Activated CD4-positive, alpha-beta T cell treated with anti-CD3 and anti-CD28 coated beads for 48 hours (primary cell): Measurements from ENCODE around the gene PTK6.
"Not testable (repeated sequence)": the region's sequence is repeated elsewhere in the genome, so short reads cannot be mapped to it uniquely, and the experiment has no call there.

ENCODE experiments used
- DNase-seq: peaks from one replicate; pipeline ENCODE4 v3.0.0-alpha.2; 2020

PTK6 gene

DNA sequence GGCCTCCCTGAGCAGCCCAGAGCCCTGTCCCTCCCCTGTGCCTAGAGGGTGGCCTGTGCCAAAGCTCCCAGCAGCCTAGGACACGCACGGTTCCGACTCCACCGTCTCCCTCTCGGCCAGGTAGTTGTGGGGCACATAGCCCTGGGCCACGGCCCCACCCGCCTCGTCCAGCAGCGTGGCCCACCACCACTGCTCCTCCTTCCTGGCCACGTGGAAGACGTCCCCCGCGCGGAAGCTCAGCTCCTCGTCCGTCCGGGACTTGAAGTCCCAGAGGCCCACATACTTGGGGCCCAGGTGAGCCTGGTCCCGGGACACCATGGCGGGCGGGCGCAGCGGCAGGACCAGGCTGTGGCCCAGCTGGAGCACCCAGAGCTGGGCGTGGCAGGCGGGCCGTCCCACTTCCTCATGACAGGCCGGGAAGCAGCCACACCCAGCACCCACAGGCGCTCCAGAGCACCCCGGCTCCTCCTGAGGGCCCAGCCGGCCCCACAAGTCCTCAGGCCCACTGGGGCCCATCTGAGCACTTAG, at the start of gene PTK6:
PTK6 (minus strand) TSS at position 380 of the 528 bp plus-strand sequence; CDS start at position 318, 62 bp downstream.
- DNase-seq, result peak; percentile 61

DNA sequence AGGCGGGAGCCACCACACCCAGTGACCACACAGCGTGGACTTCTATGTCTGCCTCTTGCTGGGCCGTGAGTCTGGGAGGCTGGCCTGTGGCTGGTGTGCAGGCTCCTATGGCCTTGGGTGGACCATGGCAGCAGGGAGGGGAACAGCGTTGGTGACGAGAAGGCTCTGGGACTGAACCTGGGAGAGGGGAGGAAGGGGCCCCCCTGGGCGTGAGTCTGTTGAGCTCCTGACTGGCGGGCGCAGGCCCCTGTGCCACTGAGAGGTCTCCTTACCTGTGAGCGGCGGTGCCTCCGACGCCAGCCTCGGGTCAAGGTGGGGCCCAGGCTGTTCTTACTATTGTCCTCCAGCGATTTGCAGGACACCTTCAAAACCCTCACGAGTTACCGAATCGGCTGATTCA, 49.6 kb upstream of the PTK6 start:
- DNase-seq, result no peak

DNA sequence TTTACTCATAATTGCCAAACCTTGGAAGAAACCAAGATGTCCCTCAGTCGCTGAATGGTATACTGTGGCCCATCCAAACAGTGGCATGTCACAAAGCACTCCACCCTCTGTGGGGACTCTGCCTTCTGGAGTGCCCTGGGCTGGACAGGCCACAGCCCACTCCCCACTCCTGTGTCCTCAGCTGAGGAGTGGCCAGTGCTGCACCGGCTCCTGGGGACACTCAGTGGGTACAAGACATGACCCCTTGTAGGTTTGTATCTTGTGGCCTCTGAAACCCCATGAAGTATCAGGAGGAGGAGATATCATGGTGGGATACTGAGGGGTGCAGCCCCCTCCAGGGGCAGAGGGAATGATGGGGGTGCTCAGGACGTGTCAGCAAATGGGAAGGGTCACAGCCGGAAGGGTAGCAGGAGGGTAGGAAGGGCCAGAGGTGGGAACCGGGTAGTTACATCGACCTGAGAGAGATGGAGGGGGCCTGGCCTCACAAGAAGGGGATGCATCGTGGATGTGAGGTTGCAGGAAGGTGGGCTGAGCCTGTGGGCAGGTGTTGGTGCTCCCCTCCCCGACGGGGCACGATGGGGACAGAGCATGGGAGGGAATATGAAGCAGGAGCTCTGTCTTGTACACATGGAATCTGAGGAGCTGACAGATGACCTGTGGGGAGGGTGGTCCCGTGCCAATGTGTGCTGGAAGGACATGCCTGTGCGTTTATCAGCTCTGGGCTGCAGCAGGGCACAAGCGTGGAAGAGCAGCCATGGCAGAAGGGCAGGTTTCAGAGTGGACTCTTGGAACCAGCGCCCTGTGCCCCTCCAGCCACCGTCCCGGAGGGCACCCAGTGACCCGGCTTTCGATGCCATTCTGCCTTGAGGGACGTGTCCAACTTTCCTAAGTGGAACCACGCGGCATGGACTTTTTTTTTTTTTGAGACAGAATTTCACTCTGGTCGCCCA, 48.7 kb upstream of the PTK6 start:
- DNase-seq, result no peak

DNA sequence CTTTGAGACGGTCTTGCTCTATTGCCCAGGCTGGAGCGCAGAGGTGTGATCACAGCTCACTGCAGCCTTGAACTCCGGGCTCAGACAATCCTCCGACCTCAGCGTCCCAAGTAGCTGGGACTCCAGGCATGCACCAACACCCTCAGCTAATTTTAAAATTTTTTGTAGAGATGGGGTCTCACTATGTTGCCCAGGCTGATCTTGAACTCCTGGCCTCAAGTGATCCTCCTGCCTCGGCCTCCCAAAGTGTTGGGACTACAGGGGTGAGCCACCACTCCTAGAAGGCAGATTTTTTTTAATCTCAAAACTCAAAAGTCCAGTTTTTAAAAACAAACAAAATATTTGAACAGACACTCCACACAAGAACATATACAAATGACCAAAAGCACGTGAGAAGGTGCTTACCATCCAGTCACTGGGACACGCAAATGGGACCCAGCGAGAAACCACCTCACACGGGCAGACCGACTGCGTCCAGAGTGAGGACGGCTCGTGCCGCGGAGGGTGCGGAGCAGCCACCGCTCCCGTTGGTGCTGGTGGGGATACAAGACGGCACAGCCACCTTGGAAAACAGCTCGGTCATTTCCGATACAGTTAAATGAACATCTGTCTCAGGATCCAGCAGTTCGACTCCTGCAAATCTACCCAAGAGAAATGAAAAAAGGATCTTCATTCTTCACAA, 45.3 kb upstream of the PTK6 start:
- no peak for DNase-seq

DNA sequence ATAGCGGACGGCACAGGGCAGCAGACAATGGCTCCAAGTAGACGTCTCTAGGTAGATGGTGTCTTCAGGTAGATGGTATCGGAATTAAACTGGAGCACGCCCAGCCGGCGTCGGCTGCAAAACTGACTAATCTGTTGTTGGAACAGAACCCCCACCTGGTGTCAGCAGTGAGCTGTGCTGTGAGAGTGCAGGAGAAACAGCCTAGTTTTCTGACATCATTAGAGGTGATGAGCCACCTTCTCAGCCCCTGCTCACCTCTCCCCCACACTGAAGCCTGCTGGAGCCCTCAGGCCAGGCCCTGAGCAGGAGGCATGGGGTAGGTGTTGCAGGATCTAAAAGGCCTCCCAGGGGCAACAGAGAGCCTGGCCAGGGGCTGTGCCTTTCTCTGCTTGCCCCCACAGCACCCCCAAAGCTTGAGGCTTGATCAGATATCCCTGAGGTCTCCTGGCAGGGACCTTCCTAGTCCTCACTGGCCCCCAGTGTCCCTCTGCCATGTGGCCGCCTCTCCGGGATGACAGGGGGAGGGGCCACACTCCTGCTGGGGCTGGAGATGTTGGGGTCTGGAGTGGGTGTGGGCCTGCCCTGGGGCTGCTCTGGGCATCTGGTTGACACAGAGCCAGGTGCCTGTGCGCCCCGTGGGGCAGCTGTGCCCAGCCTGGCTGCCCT, 43.8 kb upstream of the PTK6 start:
- peak; percentile 82 for DNase-seq

GRCh38 chr20:63579017-63579694, 42.0 kb upstream of the PTK6 start:
- no peak for DNase-seq

DNA sequence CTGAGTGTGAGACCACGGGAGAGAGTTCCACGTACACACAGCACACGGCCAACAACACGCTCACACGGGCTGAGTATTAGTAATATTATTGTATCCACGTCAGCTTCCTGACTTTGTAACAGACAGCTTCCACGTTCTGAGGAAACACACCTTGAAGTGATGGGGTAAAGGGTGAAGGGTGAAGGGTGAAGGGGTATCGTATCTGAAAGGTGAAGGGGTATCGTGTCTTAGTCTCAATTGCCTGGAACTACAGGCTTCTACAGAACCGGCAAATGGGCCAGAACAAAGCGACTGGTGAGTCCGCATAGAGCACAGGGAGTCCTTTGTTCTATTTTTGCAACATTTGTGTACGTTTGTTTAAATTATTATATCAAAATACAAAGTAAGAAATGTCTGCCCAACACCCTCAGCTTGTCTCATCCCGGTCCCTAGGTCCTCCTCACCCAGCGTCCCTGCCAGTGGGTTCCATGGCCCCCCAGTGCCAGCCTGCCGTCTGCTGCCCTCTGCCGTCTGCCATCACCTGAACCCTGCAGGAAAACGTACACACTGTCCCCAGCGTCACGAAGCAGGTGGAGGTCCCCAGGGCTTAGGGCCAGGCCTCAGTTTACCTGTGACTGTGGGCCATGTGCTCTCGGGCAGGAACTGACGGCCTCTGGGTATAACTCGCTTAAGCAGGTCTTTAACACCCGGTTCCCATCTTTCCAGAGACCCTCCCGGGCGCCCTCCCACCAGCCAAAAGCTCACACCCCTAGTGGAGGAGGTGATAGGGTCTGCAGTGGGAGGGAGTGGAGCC, 41.2 kb upstream of the PTK6 start:
- no peak for DNase-seq

GRCh38 chr20:63577317-63577894, 40.2 kb upstream of the PTK6 start:
- DNase-seq, result no peak

DNA sequence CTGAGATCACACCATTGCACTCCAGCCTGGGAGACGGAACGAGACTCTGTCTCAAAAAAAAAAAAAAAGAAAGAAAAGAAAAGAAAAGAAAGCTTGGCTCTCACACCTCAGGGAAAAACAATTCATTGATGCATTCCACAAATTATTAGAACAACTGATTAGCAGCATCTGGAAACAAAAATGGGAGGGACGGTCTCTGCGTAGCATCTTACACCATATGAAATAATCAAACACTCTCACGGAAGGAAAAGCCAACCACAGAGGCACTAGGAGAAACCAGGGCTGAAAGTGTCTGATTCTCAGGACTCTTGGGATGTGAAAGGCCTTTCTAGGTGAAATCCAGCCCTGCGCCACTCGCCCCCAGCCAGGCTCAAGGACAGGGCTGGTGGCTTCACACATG, 39.1 kb upstream of the PTK6 start:
- no peak for DNase-seq

- no peak for DNase-seq
These were observed 37.9 kb upstream of the PTK6 start for GRCh38 chr20:63574829-63575743.

DNA sequence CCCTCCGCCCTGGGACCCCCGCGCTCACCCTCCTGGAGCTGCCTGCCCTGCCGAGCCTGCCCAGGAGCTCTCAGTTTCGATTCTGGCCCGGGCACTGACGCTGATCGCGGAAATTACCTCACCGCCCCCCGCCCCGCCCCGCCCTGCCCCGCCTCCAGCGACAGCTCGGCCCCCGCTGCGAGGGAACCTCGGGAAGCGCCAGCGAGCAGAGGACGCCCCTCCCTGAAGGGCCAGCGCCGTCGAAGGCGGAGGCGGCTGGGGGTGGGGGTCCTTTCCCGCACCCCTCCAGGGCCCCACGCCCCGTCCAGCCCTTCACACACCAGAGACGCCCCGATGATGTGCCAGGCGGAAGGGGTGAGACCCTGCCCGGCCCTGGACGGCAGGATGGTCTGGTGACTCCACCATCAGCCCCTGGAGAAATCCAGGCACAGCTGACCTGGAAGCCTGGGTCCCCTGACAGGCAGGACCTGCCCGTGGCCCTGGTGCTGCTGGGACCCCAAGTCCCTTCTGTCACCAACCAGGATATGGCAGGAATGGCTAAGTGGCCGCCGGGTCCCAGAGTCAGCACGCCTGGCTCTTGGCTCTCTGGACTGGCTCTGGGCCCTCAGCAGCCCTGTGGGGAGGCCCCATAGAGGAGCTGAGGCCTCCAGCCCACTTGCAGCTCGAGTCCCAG, 37.1 kb upstream of the PTK6 start, which contains the start of gene HELZ2:
HELZ2 (minus strand) TSS at position 84 of the 673 bp plus-strand sequence. CDS start 1,854 bp downstream, outside the sequence.
- peak; percentile 56 for DNase-seq

GRCh38 chr20:63573647-63574131, 36.5 kb upstream of the PTK6 start:
- no peak for DNase-seq

- no peak for DNase-seq
These were observed 35.8 kb upstream of the PTK6 start for GRCh38 chr20:63572788-63573646.

- DNase-seq, result no peak
These were observed 35.1 kb upstream of the PTK6 start for GRCh38 chr20:63572071-63572787.

DNA sequence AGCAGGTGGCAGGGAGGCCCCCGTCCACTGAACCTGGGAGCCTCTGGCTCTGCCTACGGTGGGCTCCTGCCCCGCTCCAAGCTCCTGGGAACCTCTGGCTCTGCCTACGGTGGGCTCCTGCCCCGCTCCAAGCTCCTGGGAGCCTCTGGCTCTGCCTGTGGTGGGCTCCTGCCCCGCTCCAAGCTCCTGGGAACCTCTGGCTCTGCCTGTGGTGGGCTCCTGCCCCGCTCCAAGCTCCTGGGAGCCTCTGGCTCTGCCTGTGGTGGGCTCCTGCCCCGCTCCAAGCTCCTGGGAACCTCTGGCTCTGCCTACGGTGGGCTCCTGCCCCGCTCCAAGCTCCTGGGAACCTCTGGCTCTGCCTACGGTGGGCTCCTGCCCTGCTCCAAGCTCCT, 33.9 kb upstream of the PTK6 start:
- DNase-seq, result not testable (repeated sequence)

DNA sequence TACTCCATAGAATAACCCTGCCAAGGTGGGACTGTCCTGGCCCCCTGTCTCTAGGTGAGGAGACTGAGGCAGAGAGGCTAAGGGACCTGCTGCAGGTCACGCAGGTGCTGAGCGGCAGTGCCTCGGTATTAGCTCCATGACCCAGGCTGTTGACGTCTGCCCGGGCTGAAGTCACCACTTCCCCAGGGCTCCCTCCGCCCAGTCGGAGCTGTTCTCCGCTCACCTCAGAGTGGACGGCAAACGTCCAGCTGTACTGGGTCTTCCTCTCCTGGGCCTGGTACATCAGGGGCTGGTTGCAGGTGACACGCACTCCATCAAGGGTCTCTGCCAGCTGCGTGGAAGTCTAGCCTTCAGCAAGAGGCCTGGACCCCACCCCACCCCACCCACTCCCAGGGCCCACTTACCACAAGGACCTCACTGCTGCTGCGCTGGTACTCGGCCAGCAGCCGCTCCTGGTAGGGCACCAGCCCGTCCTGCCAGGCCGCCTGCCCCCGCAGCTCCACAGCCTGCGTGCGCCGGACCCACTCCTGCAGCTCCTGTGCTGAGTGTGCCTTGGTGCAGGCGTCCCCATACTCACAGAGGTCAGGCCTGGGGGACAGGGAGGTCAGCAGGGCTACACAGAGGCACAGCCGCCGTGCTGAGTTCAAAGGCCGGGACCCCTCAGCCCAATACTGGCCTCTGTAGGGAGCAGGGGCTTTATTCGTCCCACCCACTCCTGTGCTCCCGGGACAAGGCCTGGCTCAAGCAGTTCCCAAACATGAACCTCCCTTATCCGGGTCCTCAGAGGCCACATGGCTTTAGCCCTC, 33.3 kb upstream of the PTK6 start:
- no peak for DNase-seq
